Measurements from ENCODE around the gene KCNC3.

- TF ChIP-seq CTCF (IDR thresholded peaks at IDR 0.05; ENCODE audit: low read depth, low read length, poor library complexity, severe bottlenecking) (no peak), EZH2phosphoT487 (IDR thresholded peaks at IDR 0.05; ENCODE audit: borderline replicate concordance, low read length) (no peak)
Observed at GRCh38 chr19:50356691-50357177, 27.6 kb upstream of the KCNC3 start.

Measured in DOHH2 (cell line).